GM12873 (cell line): Measurements from ENCODE around the gene OGFOD1.

Source experiments
- CTCF ChIP-seq: IDR thresholded peaks from 2 replicates; pipeline ENCODE4 v1.5.1; 2012; ENCODE audit warnings: low read depth, mild to moderate bottlenecking, moderate library complexity, low read length, control low read depth; ENCODE audit not compliant: insufficient read depth; ENCODE audit errors: missing control alignments

OGFOD1 gene

GRCh38 chr16:56436258-56436657, 15.1 kb upstream of the OGFOD1 start:
- no peak for TF ChIP-seq CTCF

GRCh38 chr16:56438038-56438437, 13.3 kb upstream of the OGFOD1 start:
- TF ChIP-seq CTCF, result no peak

- no peak for TF ChIP-seq CTCF
Observed at GRCh38 chr16:56447286-56447685, 4.1 kb upstream of the OGFOD1 start.

GRCh38 chr16:56448005-56448404, 3.3 kb upstream of the OGFOD1 start:
- TF ChIP-seq CTCF, result no peak

GRCh38 chr16:56450275-56450985, 924 bp upstream of the OGFOD1 start:
- no peak for TF ChIP-seq CTCF

GRCh38 chr16:56451753-56452689, 667 bp downstream of the OGFOD1 start:
- no peak for TF ChIP-seq CTCF

- TF ChIP-seq CTCF, result no peak
Observed at GRCh38 chr16:56457927-56458470, 6.6 kb downstream of the OGFOD1 start.
